Sigmoid colon (tissue), 7 donors: Measurements from ENCODE around the gene IL21R. TPM values are rescaled to one million over a fixed set of nuclear protein-coding genes. Genes with fewer than 3 reads are reported as not detected.
A peak's percentile ranks its signal among the peaks of the same experiment; 100 is the strongest.

Experiments used
- DNase-seq: peaks from one replicate; pipeline ENCODE4 v3.0.0-alpha.2; 2019
- H3K27ac ChIP-seq, 4 donors: fragments of 200-600 bp; sonication (generic); one replicate each; pipeline ENCODE4 v1.5.1; 2016 to 2019; ENCODE audit warnings: mild to moderate bottlenecking in 1 of 4
- H3K27me3 ChIP-seq, 3 donors: fragments of 200-600 bp; sonication (generic); one replicate each; pipeline ENCODE4 v1.5.1; 2019; ENCODE audit warnings: mild to moderate bottlenecking in 1 of 3
- H3K36me3 ChIP-seq, 4 donors: fragments of 200-600 bp; sonication (generic); one replicate each; pipeline ENCODE4 v1.5.1; 2016 to 2019
- H3K4me1 ChIP-seq, 4 donors: fragments of 200-600 bp; sonication (generic); one replicate each; pipeline ENCODE4 v1.5.1; 2017 to 2019
- H3K4me3 ChIP-seq, 4 donors: fragments of 200-600 bp; sonication (generic); one replicate each; pipeline ENCODE4 v1.5.1; 2017 to 2019; ENCODE audit warnings: mild to moderate bottlenecking in 2 of 4, moderate library complexity in 1 of 4
- H3K9me3 ChIP-seq, 4 donors: fragments of 200-600 bp in 3 of 4; sonication (generic) in 3 of 4; one replicate each; pipeline versions ENCODE4 v1.5.1 to v1.6.1; 2013 to 2019
- CTCF ChIP-seq, 4 experiments: fragments of 450-650 bp in 3 of 4; fragments of 200-600 bp in 1 of 4; IDR thresholded peaks; one replicate each; pipeline ENCODE4 v1.5.1; 2016 to 2019; ENCODE audit warnings: antibody characterized with exemption in 4 of 4, mild to moderate bottlenecking in 3 of 4, moderate library complexity in 2 of 4
- EP300 ChIP-seq, 4 donors: sonication (generic); formaldehyde crosslinking; IDR thresholded peaks; one replicate each; pipeline ENCODE4 v1.6.1; 2017; ENCODE audit warnings: antibody characterized with exemption in 4 of 4
- POLR2A ChIP-seq, 2 donors: fragments of 450-650 bp; IDR thresholded peaks; one replicate each; pipeline ENCODE4 v1.6.1; 2016; ENCODE audit warnings: antibody characterized with exemption in 2 of 2, mild to moderate bottlenecking in 2 of 2, moderate library complexity in 2 of 2
- POLR2AphosphoS5 ChIP-seq, 4 donors: sonication (generic); formaldehyde crosslinking; IDR thresholded peaks; one replicate each; pipeline ENCODE4 v1.6.1; 2017; ENCODE audit warnings: antibody characterized with exemption in 4 of 4
- WGBS, 2 donors: extraction: QIAGEN DNeasy Blood & Tissue Kit; methylation state at CpG; one replicate each; pipeline ENCODE4 v1.1.7; 2013; 5-methylcytosine and 5-hydroxymethylcytosine counted together
- intact Hi-C: fragments of 100-400 bp; cut with DNase I; formaldehyde crosslinking; loops from one replicate; pipeline ENCODE4 v1.15.1; 2023
- polyA plus RNA-seq, 3 donors: library from polyadenylated mRNA; stranded (reverse); fragments of 200-250 nt; gene quantifications; one replicate each; pipeline ENCODE4 v1.2.3, GENCODE V29; 2013
- total RNA-seq, 4 donors: library from RNA; depleted of rRNA; stranded (reverse); fragments of >200 nt; gene quantifications; one replicate each; pipeline ENCODE4 v1.1.0, GENCODE V29; 2016
- donor health status: healthy with polysubstance abuse.
- donor health status: Bipolar disorder and iron deficiency.
- donor health status: healthy.

The IL21R gene
- total and polyA plus RNA-seq, 7 donors, result under 0.01 to 7.9 (median 0.27) TPM; not detected in 2

DNA sequence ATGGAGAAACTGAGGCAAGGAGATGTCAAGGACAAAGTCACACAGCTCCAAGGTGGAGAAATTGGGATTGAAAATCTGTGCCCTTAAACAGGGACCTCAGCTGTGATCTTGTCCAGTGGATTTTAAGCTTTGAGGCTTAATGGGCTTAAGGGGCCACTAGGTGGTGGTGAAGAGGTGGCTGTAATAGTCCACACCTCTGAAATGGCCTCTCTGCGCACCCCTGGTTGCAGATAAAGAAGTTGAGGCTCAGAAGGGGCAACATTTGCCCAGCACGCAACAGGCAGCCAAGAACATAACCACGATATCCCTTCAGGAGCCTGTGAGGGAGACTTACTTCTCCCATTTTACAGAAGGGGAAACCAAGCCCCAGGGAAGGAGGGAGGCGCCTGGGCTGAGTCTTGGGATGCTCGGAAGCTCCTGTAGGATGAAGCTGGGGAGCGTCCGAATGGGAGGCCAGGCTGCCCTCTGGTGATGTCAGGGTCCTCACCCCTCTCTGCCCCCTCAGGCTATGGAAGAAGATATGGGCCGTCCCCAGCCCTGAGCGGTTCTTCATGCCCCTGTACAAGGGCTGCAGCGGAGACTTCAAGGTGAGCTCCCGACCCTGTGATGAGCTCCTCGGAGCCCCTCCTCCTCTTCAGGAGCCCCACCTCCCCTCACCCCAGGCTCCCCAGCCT is 43.7 kb downstream of the IL21R start:
- H3K9me3 ChIP-seq, result peaks cover 0 to 14% (median 7%) of the 10 kb centered on the region in 4 donors
- WGBS, 2 donors, result 90 to 92% methylated on average over 12 of the region's 12 CpGs
- H3K36me3 ChIP-seq, result no peaks in the 10 kb centered on the region
- H3K4me1 ChIP-seq, result no peaks in the 10 kb centered on the region
- H3K27ac ChIP-seq, result no peak overlapping the region
- intact Hi-C loops, result no loop called here
- TF ChIP-seq POLR2AphosphoS5 (IDR thresholded peaks at IDR 0.05), result no peak
- no peak for TF ChIP-seq POLR2A (IDR thresholded peaks at IDR 0.05)
- TF ChIP-seq EP300 (IDR thresholded peaks at IDR 0.05), result no peak
- TF ChIP-seq CTCF (IDR thresholded peaks at IDR 0.05), result no peak
- H3K4me3 ChIP-seq, result no peak overlapping the region
- H3K27me3 ChIP-seq, result peaks cover 2 to 38% (median 21%) of the 10 kb centered on the region in 3 donors
- DNase-seq, result peak; percentile 40

DNA sequence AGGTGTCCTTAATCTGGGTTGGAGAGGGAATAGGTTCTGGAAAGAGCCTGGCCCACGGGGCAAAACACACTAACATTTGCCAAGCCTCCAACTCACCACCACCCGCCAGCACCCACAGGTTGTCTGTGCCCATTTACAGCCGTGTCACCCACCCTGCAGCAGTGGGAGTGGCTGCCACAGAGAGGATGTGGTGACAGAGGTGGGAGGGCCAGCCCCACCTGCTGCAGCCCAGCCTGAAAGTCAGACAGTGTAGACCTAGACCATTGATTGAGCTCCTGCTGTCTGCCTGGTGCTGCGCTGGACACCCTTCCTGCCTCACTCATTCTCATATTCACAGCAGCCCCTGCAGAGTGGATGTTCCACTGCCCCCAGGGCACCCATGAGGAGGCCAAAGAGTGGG is 44.7 kb downstream of the IL21R start:
- peaks cover 0 to 14% (median 7%) of the 10 kb centered on the region in 4 donors for H3K9me3 ChIP-seq
- H3K4me1 ChIP-seq, result no peaks in the 10 kb centered on the region
- no peaks in the 10 kb centered on the region for H3K36me3 ChIP-seq
- DNase-seq, result no peak
- peaks cover 2 to 42% (median 23%) of the 10 kb centered on the region in 3 donors for H3K27me3 ChIP-seq
- 49 to 72% methylated on average over 4 of the region's 4 CpGs for WGBS, 2 donors
- intact Hi-C loops, result no loop called here
- TF ChIP-seq CTCF (IDR thresholded peaks at IDR 0.05) (no peak), POLR2A (IDR thresholded peaks at IDR 0.05) (no peak), POLR2AphosphoS5 (IDR thresholded peaks at IDR 0.05) (no peak), EP300 (IDR thresholded peaks at IDR 0.05) (no peak)
- H3K27ac ChIP-seq, result no peak overlapping the region
- no peak overlapping the region for H3K4me3 ChIP-seq

DNA sequence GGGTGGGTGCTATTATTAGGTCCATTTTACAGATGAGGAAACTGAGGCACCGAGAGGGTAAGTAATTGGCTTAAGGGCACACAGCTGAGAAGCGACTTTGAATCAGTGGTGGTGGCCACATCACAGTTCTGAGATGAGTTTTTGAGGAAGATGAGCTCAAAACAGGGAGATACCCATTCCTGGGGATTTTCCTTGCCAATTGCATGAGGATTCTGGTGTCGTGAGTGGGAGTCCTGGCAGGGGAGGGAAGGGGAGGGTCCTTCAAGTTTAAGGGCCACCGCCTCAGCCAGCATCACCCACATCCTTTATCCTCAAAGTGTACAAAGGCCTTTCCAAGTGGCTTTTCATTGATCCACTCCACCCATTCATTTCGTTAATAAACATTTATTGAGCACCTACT is 45.3 kb downstream of the IL21R start:
- TF ChIP-seq POLR2A (IDR thresholded peaks at IDR 0.05) (no peak), CTCF (IDR thresholded peaks at IDR 0.05) (no peak), POLR2AphosphoS5 (IDR thresholded peaks at IDR 0.05) (no peak), EP300 (IDR thresholded peaks at IDR 0.05) (no peak)
- peaks cover 2 to 42% (median 23%) of the 10 kb centered on the region in 3 donors for H3K27me3 ChIP-seq
- peaks cover 0 to 14% (median 7%) of the 10 kb centered on the region in 4 donors for H3K9me3 ChIP-seq
- 88 to 90% methylated on average over 5 of the region's 5 CpGs for WGBS, 2 donors
- DNase-seq, result no peak
- H3K27ac ChIP-seq, result no peak overlapping the region
- no peaks in the 10 kb centered on the region for H3K4me1 ChIP-seq
- no peaks in the 10 kb centered on the region for H3K36me3 ChIP-seq
- H3K4me3 ChIP-seq, result no peak overlapping the region
- intact Hi-C loops, result no loop called here

DNA sequence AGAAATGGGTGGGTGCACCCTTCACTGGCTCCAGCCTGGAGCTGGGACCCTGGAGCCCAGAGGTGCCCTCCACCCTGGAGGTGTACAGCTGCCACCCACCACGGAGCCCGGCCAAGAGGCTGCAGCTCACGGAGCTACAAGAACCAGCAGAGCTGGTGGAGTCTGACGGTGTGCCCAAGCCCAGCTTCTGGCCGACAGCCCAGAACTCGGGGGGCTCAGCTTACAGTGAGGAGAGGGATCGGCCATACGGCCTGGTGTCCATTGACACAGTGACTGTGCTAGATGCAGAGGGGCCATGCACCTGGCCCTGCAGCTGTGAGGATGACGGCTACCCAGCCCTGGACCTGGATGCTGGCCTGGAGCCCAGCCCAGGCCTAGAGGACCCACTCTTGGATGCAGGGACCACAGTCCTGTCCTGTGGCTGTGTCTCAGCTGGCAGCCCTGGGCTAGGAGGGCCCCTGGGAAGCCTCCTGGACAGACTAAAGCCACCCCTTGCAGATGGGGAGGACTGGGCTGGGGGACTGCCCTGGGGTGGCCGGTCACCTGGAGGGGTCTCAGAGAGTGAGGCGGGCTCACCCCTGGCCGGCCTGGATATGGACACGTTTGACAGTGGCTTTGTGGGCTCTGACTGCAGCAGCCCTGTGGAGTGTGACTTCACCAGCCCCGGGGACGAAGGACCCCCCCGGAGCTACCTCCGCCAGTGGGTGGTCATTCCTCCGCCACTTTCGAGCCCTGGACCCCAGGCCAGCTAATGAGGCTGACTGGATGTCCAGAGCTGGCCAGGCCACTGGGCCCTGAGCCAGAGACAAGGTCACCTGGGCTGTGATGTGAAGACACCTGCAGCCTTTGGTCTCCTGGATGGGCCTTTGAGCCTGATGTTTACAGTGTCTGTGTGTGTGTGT is 46.8 kb downstream of the IL21R start:
- Histone ChIP-seq H3K4me1 (no peaks in the 10 kb centered on the region), H3K27ac (no peak overlapping the region), H3K27me3 (peaks cover 2 to 42% (median 23%) of the 10 kb centered on the region in 3 donors), H3K36me3 (no peaks in the 10 kb centered on the region), H3K4me3 (no peak overlapping the region), H3K9me3 (peaks cover 0 to 14% (median 7%) of the 10 kb centered on the region in 4 donors)
- intact Hi-C loops, result no loop called here
- no peak for DNase-seq
- 85 to 86% methylated on average over 19 of the region's 19 CpGs for WGBS, 2 donors
- TF ChIP-seq CTCF (IDR thresholded peaks at IDR 0.05) (no peak), POLR2AphosphoS5 (IDR thresholded peaks at IDR 0.05) (no peak), EP300 (IDR thresholded peaks at IDR 0.05) (no peak), POLR2A (IDR thresholded peaks at IDR 0.05) (no peak)
